ENCODE data around the gene PCDHA7. TPM values are rescaled to one million over a fixed set of nuclear protein-coding genes. Genes with fewer than 3 reads are reported as not detected.

Gene PCDHA7
- total RNA-seq, 1 donor from 2014 or later, result 0.12 TPM

Other genes starting within 250 kb of the PCDHA7 start
- 31.0 TPM for gene CD14, start 201.1 kb upstream of the PCDHA7 start, total RNA-seq
- gene TMCO6, start 194.8 kb upstream of the PCDHA7 start, total RNA-seq, result 3.2 TPM
- gene NDUFA2, start 186.6 kb upstream of the PCDHA7 start, total RNA-seq, result 161 TPM
- gene IK, start 186.4 kb upstream of the PCDHA7 start, total RNA-seq, result 73.7 TPM
- 12.1 TPM for gene WDR55, start 169.4 kb upstream of the PCDHA7 start, total RNA-seq
- gene DND1, start 160.7 kb upstream of the PCDHA7 start, total RNA-seq, result 0.67 TPM
- 36.7 TPM for gene HARS1, start 142.9 kb upstream of the PCDHA7 start, total RNA-seq
- 27.9 TPM for gene HARS2, start 142.8 kb upstream of the PCDHA7 start, total RNA-seq
- 31.4 TPM for gene ZMAT2, start 133.8 kb upstream of the PCDHA7 start, total RNA-seq
- gene PCDHA1, start 48.1 kb upstream of the PCDHA7 start, total RNA-seq, result not detected
- not detected for gene PCDHA2, start 39.4 kb upstream of the PCDHA7 start, total RNA-seq
- gene PCDHA3, start 33.2 kb upstream of the PCDHA7 start, total RNA-seq, result 0.07 TPM
- gene PCDHA4, start 27.2 kb upstream of the PCDHA7 start, total RNA-seq, result 0.10 TPM
- not detected for gene PCDHA5, start 12.7 kb upstream of the PCDHA7 start, total RNA-seq
- not detected for gene PCDHA6, start 6.3 kb upstream of the PCDHA7 start, total RNA-seq
- not detected for gene PCDHA8, start 6.9 kb downstream of the PCDHA7 start, total RNA-seq
- gene PCDHA9, start 14.1 kb downstream of the PCDHA7 start, total RNA-seq, result not detected
- gene PCDHA10, start 21.6 kb downstream of the PCDHA7 start, total RNA-seq, result 0.15 TPM
- gene PCDHA11, start 34.7 kb downstream of the PCDHA7 start, total RNA-seq, result not detected
- gene PCDHA12, start 41.0 kb downstream of the PCDHA7 start, total RNA-seq, result not detected
- gene PCDHA13, start 47.9 kb downstream of the PCDHA7 start, total RNA-seq, result 0.10 TPM
- 0.10 TPM for gene PCDHAC1, start 92.0 kb downstream of the PCDHA7 start, total RNA-seq
- 0.10 TPM for gene PCDHAC2, start 132.2 kb downstream of the PCDHA7 start, total RNA-seq
- gene PCDHB1, start 217.1 kb downstream of the PCDHA7 start, total RNA-seq, result not detected

Data from left ventricle myocardium superior (tissue), 1 donor.